Left lobe of liver (tissue), 2 donors: ENCODE results near the gene TICAM1. TPM values are rescaled to one million over a fixed set of nuclear protein-coding genes. Genes with fewer than 3 reads are reported as not detected.
"Not testable (repeated sequence)": the region's sequence is repeated elsewhere in the genome, so short reads cannot be mapped to it uniquely, and the experiment has no call there.

ENCODE experiments used
- ATAC-seq: fragments of 200-7000 bp; cut with Tn5 transposase; one replicate; pipeline ENCODE4 v1.9.1; 2020; ENCODE audit warnings: mild to moderate bottlenecking, moderate library complexity
- DNase-seq: peaks from one replicate; pipeline ENCODE4 v3.0.0-alpha.2; 2020; ENCODE audit warnings: low spot score
- total RNA-seq: library from RNA; stranded (reverse); gene quantifications from one replicate; pipeline ENCODE4 v1.2.1, GENCODE V29; 2021
- donor health status: DM: no; HTN: no; CAD: no; lungs with moderate emphysema.
- donor health status: DM: no; HTN: yes; CAD: no.

TICAM1 gene
- total RNA-seq, 1 donor from 2014 or later: 11.1 TPM

- DNase-seq: no peak
- peak; percentile 8 for ATAC-seq
These were observed 24.3 kb downstream of the TICAM1 start for GRCh38 chr19:4807188-4807587.

GRCh38 chr19:4806384-4806783 lies 25.1 kb downstream of the TICAM1 start:
- ATAC-seq: no peak
- no peak for DNase-seq

GRCh38 chr19:4805140-4805539 lies 26.4 kb downstream of the TICAM1 start:
- DNase-seq, ATAC-seq: not testable (repeated sequence)

- peak; percentile 58 for DNase-seq
- peak; percentile 84 for ATAC-seq
These were observed 27.5 kb downstream of the TICAM1 start for GRCh38 chr19:4803736-4804695.

GRCh38 chr19:4802711-4803110 lies 28.8 kb downstream of the TICAM1 start:
- DNase-seq (no peak), ATAC-seq (no peak)

- DNase-seq (no peak), ATAC-seq (no peak)
These were observed 30.4 kb downstream of the TICAM1 start for GRCh38 chr19:4801085-4801619.

GRCh38 chr19:4800591-4801081 lies 30.9 kb downstream of the TICAM1 start:
- ATAC-seq: peak; percentile 70
- no peak for DNase-seq

- DNase-seq (no peak), ATAC-seq (no peak)
These were observed 36.1 kb downstream of the TICAM1 start for GRCh38 chr19:4795400-4795799.

GRCh38 chr19:4794971-4795370 lies 36.5 kb downstream of the TICAM1 start:
- ATAC-seq (no peak), DNase-seq (no peak)

GRCh38 chr19:4793278-4793677 lies 38.2 kb downstream of the TICAM1 start:
- not testable (repeated sequence) for ATAC-seq, DNase-seq

GRCh38 chr19:4792866-4793195 lies 38.7 kb downstream of the TICAM1 start:
- not testable (repeated sequence) for DNase-seq

GRCh38 chr19:4792019-4792865 lies 39.3 kb downstream of the TICAM1 start:
- ATAC-seq (peak; percentile 1), DNase-seq (peak; percentile 58)

More at GRCh38 chr19:4792866-4793195, 38.7 kb downstream of the TICAM1 start:
- ATAC-seq: not testable (repeated sequence)

GRCh38 chr19:4791183-4792018 lies 40.1 kb downstream of the TICAM1 start, which contains the start of gene FEM1A:
FEM1A (plus strand) TSS chr19:4791734; CDS start chr19:4791855, 121 bp downstream.
- DNase-seq (peak; percentile 100), ATAC-seq (peak; percentile 97)

- ATAC-seq, DNase-seq: not testable (repeated sequence)
These were observed 45.0 kb downstream of the TICAM1 start for GRCh38 chr19:4786412-4787016.

GRCh38 chr19:4781801-4782200 lies 49.7 kb downstream of the TICAM1 start:
- ATAC-seq: no peak

GRCh38 chr19:4780860-4781259 lies 50.7 kb downstream of the TICAM1 start:
- ATAC-seq (no peak), DNase-seq (no peak)

More at GRCh38 chr19:4781801-4782200, 49.7 kb downstream of the TICAM1 start:
- DNase-seq: no peak

- not testable (repeated sequence) for DNase-seq, ATAC-seq
These were observed 53.4 kb downstream of the TICAM1 start for GRCh38 chr19:4778124-4778523.

- ATAC-seq (no peak), DNase-seq (no peak)
These were observed 54.9 kb downstream of the TICAM1 start for GRCh38 chr19:4776436-4777211.
